GM21526 (cell line): ENCODE data around the gene UPK3A.

Source experiments
- ATAC-seq: cut with Tn5 transposase; IDR thresholded peaks from one replicate; pipeline ENCODE4 v1.9.1; 2021; ENCODE audit warnings: moderate library complexity; ENCODE audit not compliant: unreplicated experiment, low FRiP score

Gene UPK3A

DNA sequence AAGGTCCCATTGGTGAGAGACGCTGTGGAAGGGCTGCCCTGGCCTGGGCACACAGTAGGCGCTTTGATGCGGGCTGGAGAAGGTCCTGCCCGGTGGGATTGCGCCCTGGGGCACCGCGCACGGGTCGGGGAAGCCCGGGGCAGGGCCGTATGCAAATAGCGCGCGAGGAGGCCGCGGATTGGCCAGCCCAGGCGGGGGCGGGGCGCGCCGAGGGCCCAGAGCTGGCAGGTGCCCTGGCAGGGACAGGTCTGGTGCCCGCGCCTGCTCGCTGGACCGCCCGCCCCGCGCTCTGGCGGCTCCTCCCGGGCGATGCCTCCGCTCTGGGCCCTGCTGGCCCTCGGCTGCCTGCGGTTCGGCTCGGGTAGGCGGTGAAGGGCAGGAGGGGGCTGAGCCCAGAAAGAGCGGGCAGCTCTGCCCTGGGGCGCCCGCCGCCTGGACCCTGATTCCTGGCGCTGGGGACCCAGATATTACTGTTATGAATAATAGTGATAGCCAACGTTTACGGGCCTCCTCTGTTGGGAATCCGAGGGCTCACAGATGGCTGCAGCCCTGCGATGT is at the start of gene UPK3A:
UPK3A (plus strand) TSS at position 245 of the 558 bp plus-strand sequence; CDS start at position 310, 65 bp downstream.
- no peak for ATAC-seq

DNA sequence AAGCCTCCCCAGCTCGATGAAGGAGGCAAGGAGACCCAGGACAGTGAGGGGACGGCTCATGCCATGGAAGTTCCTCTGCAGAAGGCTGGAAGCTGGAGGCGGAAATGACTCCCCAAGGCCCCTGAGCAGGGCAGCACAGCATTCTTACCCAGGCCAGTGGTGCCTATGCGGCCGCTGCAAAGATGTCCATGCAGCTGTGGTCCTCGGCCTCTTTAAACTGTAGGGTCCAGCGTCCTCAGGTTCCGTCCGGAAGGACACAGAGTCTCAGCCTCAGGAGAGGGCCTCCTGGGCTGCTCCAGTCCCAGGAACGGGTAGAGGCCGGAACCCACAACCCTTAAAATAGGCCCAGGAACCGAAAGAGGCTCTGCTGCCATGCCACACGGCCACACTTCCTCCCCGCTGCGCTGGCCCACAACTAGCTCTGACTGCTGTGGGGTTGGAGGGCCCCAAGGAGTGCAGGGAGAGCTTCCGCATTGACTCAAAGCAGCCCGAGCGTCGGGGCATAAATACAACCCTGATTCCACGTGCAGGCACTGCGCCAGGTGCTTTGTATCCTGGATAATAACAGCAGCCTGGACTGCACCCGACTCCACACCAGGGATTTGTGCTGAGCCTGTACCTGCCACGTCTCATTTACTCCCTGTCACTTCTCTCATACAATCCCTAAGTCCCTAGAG is 49.5 kb upstream of the UPK3A start:
- peak; percentile 63 for ATAC-seq

DNA sequence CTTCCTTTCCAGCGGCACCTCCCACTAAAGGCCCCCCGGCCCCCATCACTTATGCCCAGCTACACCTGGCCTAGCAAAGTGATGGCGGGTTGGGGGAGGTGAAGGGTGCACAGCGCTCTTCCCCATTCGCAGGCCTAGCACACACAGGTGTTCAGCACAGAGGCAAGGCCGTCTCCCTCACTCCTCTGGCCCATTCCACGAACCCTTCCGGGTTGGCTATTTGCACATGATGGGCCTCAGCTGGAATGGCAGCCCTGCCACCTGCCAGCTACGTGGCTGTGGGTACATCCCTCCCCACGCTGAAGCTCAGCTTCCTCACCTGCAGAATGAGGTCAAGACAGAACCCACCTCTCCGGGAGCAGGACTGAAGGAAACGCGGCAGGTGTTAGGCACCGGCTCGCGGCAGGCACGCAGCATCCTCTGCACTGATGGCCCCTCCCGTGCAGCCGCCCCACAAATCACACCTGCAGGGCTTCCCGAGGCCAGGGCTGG is 48.9 kb upstream of the UPK3A start:
- no peak for ATAC-seq

DNA sequence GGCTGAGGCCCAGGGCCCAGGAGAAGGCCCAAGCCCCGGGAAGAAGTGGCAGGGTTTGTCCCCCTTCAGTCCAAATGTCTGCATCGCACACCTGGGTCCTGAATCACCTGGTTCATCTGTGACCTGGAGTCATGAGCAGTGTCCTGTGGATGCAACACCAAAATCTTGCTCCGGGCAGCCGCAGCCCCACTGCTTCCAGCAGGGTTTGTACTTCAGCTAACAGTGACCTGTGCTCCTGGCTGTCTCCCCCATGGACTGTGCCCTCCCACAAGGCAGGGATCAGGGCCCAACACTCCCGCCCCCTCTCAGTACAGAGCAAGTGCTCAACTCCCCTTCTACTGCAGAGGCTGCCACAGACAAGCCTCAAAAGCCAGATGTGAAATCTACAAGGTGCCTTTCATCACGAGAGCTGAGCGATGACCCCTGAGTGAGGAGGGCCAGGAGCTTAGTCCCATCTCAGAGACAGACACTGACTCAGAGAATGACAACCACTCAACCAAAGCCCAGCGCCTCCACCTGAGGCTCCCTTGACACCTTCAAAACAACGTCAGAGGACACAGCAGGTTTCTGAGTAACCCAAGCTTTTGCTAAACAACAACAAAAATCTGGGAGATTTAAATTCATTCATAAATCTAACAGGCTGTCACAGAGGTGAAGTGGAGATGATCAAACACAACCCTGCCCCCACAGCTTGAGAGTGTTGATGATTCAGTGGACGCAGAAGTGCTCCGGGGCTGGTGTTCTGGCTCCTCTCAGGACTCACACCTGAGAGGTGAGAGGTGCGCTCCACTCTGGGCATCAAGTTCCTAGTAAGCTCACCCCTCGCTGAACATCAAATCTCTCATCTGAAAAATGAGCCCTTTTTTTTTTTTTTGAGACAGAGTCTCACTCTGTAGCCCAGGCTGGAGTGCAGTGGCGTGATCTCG is 47.4 kb upstream of the UPK3A start:
- ATAC-seq, result no peak

DNA sequence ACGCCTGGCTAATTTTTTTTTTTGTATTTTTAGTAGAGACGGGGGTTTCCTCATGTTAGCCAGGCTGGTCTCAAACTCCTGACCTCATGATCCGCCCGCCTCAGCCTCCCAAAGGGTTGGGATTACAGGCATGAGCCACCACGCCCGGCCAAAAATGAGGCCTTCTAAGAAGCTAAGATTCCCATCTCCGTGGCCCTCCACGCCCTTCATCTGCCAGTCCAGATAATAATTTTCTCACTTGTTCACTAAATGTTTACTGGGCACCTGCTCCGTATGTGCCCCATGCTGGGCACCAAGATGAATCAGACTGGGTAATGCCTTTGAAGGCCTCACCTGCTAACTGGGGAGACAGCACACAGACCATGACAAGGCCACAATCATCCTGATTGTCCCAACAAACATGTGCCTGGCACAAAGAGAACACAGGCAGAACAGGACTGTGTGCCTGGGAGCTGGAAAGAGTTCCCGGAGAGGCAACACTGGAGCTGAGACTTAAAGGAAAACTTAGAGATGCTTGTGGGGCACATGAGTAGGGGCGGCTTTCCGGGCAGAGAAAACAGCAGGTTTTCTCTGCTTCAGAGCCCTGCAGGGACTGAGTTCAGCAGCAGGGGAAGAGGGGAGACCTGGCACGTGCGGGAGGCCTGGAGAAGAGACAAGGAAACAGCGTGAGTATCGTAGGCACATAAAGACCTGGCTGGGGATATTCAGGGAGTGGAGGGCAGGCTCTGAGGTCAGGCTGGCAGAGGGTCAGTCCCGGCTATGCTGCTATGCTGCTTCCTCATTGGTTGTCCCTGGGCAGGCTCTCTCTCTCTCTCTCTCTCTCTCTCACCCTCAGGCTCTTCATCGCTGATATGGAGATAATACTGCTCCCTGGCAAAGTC is 46.4 kb upstream of the UPK3A start:
- ATAC-seq, result no peak

DNA sequence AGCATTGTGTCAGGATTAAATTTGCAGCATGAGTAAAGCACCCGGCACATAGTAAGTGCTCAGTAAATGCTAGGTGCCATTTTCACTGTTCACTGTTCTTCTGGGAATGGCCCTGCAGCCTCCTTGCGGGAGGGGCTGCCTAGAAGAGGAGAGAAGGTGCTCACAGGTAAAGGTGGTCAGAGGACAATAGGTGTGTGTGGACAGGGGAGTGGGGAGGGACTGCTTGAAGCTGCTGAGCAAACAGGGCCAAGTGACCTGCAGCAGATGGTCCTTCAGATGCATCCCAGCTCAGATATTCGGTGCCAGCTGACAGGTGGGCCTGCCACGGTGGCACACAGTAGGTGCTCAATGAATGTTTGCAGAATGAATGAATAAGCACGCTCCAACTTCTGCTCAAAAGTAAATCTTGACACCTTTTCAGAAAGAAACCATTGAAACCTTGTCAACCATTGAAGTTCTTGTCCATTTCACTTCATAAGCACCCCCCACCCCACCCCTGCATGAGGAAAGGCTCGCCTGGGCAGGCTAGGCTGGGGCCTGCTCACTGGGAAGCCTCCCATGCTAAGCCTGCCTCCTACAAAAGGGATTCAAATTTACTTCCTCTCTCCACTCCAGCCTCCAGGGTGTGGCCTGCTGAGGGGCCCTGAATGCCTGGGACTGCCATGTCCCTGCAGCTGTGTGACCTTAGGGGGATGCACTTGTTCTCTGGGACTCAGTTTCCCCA is 45.6 kb upstream of the UPK3A start:
- ATAC-seq, result no peak

DNA sequence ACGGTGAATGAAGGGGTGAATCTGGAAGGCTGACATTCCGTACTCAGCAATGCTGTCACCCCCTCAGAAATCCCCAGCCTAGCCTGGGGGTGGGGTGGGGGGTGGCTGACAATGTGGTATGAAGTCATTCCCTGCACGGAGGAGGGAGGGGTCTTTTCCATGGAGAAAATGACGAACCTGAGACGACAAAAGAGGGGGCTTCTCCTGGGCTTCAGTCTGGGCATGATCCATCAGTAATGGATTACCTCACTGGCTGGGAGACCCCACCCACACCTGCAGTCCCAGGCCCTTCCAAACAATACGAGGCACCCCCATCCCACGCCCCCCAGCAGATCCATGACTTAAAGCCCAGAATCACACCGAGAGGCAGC is 45.1 kb upstream of the UPK3A start:
- no peak for ATAC-seq

DNA sequence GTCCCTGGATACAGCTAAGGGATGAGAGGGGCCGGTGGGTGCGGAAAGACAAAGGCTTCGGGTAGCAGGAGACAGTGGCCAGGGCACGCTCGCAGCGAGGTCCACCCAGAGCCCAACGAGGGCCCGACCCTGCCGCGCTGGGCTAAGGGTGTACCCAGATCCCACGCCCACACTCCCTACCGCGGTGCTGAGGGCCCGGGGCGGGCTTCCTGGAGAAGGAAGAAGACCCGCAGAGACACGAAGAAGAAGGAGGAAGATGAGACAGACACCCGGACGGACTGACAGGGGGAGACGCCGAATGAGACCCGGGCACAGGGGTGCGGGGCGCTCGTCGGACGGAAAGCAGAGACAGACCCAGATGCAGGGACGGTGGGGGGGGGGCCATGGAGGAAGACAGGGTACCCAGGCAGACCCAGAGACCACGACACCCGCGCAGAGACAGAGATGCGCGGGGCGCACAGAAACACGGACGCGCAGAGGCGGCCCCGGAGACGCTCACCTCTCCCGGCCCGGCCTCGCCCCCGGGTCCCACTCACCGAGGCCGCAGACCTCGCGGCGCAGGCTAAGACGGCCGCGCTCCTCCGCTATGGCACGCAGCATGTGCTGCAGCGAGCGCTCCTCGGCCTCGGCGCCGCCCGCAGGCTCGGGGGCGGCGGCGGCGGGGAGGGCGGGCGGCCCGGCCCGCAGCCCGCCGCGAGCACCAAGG is 44.5 kb upstream of the UPK3A start:
- ATAC-seq, result no peak

DNA sequence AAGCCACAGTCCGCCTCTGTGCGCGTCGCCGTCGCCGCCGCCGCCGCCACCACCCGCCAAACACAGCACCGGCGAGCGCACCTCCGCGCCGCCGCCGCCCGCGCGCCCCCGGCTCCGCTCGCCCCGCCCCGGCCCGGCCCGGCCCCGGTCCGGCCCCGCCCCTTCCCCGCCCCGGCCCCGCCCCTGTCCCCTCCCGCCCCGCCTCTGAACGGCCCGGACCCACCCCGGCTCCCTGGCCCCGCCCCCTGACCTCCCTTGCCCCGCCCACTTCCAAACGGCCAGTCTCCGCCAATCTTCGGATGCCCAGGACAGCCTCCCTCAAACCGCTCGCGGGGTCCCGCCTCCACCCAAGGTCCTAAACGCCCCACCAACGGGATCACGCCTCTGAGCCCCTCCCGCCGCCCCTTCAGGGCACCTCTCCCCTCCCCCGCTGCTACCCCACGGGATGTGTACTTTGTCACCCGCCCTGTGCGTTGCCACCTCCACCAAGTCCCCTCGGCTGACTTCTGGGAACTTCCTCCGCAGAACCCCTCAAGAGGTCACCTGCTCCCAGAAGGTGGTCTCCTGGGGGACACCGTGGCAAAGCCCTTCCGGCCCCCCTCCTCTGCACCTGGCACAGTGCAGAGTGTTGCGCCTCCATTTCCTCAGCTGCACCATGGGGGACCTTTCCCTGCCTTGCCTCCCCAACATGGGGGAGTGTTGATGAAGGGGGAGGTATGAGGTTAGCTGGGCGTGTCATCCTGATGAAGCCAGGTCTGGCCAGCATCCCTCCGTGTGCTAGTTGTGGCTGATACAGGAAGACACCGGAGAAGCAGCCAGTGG is 43.7 kb upstream of the UPK3A start, which contains the start of gene KIAA0930:
KIAA0930 (minus strand) TSS at position 85 of the 822 bp plus-strand sequence. CDS start 191 bp downstream, outside the sequence.
- no peak for ATAC-seq

DNA sequence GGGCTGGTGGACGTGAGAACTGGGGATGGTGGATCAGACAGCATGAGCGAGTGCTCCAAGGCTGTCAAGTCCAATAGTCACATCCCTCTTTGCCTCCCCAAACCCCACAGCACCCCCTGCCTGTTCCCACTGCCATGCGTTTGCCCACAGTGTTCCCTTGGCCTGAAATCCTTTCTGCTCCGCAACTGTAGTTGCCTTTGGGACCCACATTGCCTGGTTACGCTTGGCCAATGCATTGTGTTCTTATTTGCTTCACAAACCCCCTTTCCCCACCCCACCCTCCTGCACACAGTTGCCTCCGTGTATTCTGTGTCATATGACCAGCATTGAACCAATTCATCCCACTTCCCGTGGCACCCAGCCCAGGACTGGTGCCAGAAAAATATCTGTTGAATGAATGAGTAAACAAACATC is 42.0 kb upstream of the UPK3A start:
- no peak for ATAC-seq

DNA sequence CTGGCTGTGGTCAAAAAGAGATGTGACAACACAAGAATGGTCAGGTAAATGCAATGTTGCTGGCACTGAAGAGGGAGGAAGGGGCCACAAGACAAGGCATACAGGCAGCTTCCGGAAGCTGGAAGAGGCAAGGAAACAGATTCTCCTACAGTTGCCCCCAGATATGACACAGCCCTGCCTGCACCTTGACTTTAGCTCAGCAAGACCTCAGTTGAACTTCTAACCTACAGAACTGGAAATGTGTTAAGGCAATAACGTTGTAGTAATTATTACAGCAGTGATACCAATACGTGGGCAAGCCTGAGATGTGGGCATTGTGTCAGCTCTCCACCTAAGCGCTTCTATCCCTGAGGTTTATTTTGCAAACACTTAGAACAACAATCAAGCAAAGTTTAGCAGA is 39.8 kb upstream of the UPK3A start:
- no peak for ATAC-seq

DNA sequence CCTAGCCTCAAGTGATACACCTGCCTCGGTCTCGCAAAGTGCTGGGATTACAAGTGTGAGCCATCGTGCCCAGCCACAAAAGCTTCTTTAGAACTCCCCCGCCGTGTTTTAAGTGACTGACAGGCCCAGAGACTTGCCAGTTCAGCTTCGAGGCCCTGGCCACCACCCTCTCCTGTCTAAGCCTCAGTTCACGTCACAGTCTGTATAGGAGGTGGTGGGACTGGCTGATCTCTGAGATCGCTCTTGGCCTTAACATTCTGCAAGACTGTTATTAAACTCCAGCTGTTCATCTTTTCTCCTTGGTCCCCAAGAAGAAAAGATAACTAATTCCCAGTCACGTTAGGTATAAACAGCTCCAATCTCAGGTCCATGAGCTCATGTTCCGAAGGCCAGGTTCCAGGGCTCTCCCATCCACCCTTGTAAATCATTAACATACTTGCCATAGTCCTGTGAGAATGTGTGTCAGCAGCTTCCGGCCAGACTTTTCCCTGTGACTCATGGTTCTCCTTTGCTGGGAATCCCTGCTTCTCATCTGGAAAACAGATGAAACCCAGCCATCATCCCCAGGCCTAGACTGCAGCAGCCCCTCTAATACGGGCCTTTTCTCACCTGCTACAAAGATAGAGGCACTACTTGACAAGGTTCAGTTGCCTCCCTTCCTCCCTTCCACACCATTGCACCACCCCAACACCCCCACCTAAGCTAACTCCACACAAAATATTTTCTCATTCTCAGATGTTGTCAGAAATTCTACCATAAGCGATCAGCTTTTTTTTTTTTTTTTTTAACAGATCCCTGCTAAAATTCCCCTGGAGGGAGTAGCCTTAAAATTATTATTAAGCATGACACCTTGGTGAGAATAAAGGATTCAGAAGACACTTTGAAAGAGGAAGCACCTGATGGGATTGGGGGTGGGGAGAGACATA is 38.4 kb upstream of the UPK3A start:
- no peak for ATAC-seq

DNA sequence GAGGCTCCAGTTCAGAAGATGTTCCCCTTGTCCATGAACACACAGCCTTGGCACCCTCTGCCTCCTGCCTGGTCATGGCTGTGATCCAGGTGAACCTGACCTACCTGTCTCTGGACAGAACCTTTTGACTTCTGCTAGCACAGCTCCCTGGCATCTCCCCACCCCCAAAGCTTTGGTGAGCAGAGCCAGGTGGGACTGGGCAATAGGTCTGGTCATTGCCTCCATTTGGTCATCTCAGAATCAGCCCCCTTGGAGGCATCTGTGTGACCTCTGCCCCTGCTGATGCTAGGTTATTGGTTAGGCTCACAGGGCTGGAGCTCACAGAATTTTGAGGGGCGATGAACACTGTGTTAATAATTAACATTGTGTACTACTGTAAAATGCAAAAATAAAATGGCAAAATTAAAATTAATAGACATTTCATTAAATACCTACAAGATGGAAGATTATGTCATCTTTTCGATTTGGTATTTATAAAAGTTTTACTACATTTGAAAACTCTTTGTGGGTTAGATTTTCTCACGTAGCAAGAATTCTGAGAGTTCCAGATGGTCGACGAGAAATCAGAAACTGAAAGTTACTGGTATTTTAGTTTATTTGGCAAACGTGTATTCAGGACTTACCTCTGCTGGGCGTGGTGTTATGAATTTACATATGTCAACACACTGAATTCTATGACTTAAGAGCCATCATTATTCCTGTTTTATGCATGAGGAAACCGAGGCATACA is 35.8 kb upstream of the UPK3A start:
- peak; percentile 61 for ATAC-seq

DNA sequence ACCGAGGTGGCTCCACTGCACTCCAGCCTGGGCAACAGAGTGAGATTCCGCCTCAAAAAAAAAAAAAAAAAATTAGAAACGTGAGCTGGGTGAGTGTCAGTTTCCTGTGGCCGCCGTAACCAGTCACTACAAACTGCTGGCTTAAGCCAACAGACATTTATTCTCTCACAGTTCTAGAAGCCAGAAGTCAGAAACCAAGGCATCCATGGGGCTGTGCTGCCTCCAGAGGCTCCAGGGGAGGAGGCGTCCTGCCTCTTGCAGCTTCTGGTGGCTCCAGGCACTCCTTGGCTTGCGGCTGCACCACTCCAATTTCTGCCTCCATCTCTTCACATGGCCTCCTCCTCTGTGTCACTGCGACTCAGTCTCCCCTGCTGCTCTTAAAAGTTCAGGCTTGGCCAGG is 32.9 kb upstream of the UPK3A start:
- ATAC-seq, result no peak

DNA sequence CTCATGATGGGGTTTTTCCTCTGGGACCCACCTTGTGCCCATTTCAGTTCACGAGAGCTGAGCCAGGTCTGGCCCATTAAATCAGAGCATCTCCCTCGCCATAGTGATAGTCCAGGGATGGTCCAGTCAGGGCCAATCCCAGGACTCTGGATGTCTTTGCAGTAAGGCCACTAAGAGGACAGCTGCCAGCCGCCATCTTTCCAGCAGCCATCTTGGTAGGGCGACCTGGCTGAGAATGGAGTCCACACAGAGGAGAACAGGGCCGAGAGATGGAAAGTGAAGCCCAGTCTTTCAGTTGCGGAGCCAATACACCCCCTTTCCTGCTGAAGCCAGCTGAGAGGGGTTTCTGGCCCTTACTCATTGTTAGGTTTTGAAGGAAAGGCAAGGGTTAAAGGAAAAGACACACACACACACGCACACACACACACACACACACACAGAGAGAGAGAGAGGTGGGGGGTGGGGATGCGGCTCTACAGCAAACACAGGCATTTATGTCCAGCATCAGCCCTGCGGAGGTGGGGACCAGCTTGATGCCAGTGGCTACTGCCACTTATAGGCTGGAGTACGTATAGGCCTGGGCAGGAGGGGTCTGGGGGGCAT is 31.6 kb upstream of the UPK3A start:
- ATAC-seq, result no peak

DNA sequence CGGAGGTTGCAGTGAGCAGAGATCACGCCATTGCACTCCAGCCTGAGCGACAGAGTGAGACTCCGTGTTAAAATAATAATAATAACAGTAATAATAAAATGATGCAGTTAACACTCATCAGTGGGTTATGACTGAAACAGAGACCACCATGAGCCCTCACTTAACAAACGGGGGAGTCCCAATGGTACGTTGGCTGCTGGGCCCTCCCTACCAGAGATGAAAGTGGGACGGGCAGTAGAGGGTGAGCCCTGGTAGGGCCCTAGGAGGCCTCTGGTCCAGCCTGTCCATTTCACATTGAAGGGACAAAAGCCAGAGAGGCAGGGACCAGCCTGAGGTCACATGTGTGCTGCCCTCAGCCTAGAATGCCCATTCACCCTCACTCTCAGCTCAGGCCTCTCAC is 30.4 kb upstream of the UPK3A start:
- ATAC-seq, result no peak
